GM18505 (cell line): ENCODE results near the gene IFNL3.
"Not testable (repeated sequence)": the region's sequence is repeated elsewhere in the genome, so short reads cannot be mapped to it uniquely, and the experiment has no call there.

Experiments
- ATAC-seq: cut with Tn5 transposase; IDR thresholded peaks from one replicate; pipeline ENCODE4 v1.9.1; 2021; ENCODE audit not compliant: unreplicated experiment
- POLR2A ChIP-seq: IDR thresholded peaks from 4 replicates; pipeline ENCODE4 v1.6.1; 2011; ENCODE audit warnings: borderline replicate concordance; ENCODE audit not compliant: insufficient read depth, insufficient read length; ENCODE audit errors: extremely low read depth

IFNL3 gene

DNA sequence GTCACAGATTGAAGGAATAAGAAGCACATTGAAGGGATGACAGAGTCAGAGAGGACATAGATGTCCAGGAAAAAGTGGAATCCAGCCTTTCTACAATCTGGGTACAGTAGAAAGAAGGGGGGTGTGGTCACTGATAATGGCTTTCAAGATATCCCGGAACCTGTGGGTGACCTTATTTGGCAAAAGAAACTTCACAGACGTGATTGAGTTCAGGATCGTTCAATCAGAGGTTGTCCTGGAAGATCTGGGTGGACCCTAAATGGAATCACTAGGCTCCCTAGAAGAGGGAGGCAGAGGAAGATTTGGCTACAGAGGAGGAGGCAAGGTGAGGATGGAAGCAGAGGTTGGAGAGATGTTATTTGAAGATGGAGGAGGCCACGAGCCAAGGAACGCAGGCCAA is 27.7 kb downstream of the IFNL3 start:
- ATAC-seq, result no peak
- no peak for TF ChIP-seq POLR2A

DNA sequence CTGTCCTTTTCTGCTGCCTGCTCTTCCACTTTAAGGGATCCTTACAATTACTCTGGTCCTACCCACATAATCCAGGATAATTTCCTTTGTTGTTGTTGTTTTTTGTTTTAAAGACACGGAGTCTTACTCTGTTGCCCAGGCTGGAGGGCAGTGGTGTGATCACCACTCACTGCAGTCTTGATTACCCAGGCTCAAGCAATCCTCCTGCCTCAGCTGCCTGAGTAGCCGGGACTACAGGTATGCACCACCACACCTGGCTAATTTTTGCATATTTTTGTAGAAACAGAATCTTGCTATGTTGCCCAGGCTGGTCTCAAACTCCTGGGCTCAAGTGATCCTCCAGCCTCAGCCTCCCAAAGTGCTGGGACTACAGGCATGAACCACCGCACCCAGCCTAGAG is 29.5 kb downstream of the IFNL3 start:
- ATAC-seq, result not testable (repeated sequence)

DNA sequence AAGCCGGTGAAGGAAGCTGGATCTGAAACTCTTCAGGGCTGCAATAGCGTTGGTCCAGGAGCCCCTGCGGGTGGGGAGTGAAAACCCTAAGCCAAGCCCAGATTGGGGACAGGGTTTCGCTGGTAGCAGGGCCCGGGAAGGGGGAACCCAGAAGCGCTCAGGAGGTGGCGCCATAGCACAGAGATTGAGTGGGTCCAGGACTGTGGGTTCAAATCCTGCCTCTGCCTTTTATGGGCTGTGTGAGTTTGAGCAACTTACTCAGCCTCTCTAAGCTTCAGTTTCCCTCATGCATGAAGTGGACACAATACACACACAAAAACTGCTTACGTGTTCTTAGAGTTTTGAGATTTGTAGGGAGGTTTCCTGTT is 32.4 kb downstream of the IFNL3 start:
- TF ChIP-seq POLR2A, result no peak
- no peak for ATAC-seq

DNA sequence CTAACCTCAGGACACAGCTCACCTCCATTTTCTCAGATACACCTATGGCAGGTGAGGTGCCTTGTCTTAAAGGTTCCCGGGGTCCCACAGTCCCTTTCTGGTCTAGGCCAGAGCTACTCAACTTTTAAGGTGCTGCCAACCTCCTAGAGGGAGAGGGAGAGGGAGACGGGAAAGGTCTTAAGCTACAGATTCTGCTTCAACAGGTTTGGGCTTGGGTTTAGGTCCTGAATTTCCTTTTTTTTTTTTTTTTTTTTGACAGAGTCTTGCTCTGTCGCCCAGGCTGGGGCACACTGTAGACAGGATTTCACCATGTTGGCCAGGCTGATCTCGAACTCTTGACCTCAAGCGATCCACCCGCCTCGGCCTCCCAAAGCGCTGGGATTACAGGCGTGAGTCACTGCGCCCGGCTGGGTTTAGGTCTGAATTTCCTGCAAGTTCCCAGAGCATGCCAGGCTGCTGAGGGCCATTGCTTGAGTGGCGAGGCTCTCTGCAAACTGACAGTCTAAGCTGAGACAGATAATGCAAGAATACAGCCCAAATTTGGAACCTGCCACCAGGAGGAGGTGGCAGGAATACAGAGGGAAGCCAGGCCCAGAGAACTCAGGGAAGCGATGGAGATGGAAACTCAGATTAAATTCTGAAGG is 33.0 kb downstream of the IFNL3 start:
- ATAC-seq, result no peak
- no peak for TF ChIP-seq POLR2A

DNA sequence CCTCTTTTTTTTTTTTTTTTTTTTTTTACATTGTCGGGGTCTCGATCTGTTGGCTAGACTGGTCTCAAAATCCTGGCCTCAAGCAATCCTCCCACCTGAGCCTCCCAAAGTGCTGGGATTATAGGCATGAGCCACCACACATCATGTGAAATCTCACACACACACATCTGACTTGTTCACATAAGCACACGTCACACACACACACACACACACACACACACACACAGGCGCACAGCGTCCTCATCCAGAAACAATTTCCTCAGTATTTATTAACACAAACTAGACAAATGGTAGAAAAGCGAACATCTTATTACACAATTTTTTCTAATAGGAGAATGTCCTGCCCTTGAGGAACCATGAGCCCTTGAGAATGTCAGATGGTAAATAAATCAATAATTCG is 35.6 kb downstream of the IFNL3 start:
- TF ChIP-seq POLR2A, result no peak
- no peak for ATAC-seq

DNA sequence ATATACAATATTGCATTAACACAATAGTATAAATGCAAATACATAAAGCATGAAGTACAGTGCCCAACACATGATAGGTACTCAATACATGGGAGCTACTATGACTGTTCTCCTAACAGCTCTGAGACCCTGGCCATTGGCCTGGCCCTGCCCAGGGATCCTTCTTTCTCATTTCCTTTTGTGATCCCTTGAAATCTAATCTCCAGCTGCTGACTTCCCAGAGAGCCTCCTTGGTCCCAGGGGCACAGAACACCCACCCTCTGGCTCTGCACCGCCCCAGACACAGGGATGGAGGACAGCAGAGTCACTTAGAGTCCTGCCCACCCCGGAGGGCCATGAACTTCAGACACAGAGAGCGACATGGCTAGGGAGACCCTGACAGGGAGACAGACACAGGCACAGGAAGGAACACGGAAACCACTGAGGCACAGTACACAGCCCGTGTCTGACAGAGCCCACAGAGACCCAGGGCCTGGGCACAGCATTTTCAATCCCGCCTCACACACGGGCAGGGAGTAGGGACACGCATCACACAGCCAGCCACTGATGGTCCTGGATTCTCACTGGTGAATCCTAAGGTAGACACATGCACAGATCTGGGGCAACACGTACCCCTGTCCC is 36.5 kb downstream of the IFNL3 start:
- TF ChIP-seq POLR2A, result no peak
- ATAC-seq, result no peak

DNA sequence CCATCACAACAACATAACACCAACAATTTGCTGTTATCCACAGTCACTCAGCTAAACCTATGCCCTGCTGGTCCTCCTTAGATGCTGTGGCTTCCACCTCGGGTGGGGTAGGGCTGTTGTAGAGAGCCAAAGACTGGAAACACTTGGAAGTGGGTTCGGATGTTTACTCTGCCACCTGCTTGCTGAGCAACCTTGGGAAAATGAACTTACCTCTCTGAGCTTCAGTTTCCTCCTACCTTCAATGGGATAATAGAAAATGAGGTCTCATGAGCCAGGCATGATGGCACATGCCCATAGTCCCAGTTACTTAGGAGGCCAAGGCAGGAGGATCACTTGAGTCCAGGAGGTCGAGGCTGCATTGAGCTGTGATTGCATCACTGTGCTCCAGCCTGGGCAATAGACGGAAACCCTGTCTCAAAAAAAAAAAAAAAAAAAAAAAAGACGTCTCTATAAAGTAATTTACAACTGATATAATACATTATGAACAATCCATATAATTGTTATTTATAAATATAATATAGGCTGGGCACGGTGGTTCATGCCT is 37.4 kb downstream of the IFNL3 start:
- TF ChIP-seq POLR2A, result no peak
- ATAC-seq, result no peak

DNA sequence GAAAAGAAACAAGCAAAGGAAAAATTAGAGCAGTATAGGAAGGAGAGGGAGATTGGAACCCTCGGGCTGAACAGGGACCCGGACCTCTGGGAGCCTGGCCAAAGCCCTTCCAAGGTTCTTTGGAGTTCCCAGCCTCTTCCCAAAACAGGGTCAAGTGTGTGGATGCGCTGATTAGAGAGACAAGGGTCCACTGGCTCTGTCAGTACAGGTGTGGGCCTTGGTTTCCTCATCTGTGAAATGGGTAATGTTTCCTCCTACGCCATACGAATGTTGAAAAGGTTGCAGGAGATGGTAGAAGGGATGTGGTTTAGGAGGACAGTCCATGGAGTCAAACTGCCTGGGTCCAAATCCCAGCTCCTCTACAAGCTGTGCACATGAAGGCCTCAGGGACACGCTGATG is 38.7 kb downstream of the IFNL3 start:
- ATAC-seq, result no peak
- no peak for TF ChIP-seq POLR2A

DNA sequence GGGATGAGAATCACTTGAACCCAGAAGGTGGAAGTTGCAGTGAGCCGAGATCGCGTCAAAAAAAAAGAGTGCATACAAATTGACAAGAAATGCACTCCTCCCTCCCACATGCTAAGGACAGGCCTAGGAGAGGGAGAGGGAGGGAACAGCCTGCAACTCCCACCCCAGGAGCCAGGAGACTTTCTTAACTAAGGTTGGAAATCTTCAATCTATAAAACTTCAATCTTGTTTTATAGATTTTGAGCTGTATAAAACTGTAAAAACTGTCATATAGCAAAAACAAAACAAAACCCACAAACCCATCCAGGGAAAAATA is 39.4 kb downstream of the IFNL3 start:
- no peak for TF ChIP-seq POLR2A
- no peak for ATAC-seq

DNA sequence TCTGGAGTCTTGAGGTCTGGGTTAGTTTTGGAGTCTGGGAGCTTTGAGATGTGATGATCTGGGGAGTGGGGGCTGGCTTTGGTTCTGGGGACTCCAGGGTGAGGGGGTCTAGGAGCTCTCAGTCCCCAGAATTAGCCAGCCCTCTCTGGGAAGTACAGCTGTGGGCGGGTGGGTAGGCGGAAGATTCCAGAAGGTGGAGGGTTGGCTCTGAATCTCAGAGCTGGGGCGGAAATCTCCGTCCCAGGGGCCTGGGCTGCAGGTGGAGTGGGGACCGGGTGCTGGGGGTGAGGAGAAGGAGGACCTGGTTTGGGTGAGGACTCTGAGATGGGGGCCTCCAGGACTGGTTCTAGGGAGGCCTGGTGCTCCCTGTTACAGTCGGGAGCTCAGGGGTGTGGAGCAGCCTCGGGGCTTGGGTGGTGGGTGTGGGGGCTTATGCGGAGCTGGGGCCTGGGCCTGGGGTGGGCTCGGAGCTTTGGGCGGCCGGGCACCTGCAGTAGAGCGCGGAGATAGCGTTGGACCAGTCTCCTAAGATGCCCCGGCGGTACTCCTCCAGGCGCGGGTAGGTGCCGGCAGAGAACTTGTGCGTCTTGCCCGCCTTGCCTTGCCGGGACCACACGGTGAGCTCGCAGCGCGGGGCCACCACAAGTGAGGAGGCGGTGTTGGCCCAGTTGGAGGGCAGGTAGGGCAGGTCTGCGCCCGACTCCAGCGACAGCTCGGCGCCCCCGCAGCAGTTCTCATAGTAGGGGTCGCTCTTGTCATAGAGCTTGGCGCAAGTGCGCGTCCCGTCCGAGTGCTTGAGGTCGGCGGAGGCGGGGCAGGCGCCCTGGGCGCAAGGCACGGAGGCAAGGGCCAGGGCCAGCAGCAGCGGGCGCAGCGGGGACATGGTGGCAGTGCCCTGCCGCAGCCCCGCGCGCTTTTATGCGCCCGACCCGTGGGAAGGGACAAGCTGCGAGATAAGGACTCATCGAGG is 41.1 kb downstream of the IFNL3 start, which contains the start of gene SYCN:
SYCN (minus strand) TSS at position 892 of the 970 bp plus-strand sequence; CDS start at position 883, 9 bp downstream.
- TF ChIP-seq POLR2A, result no peak
- ATAC-seq, result no peak

DNA sequence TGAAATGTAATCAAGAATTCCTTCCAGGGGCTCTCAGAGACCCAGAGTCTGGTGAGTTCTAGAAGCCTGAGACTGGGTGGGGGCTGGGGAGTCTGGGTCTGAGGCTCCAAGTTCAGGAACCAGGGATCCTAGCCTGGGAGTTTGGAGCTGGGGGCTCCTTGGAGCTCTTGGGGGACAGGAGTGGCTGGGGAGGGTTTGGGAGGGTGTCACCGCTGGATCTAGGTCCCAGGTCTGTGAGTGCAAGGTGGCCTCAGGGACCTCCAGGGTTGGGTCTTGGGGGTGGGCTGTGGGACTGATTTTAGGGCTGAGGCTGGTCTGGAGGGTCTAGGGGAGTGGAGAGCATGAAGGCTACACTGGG is 41.8 kb downstream of the IFNL3 start:
- no peak for ATAC-seq
- no peak for TF ChIP-seq POLR2A

DNA sequence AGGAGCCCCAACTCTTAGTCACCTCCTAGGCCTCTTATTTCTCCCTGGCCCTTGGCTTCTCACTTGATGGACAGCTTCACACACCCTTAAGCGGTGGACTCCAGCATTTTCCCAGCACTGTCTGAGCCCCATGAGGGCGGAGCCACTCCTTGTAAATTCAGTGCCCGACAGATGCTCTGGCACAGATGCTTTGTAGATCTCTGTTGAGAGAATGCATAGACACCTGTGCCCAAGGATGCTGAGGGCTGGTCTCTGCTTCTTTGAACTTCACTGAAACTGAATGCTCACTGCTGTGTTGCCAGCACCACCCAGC is 44.0 kb downstream of the IFNL3 start:
- TF ChIP-seq POLR2A, result no peak

DNA sequence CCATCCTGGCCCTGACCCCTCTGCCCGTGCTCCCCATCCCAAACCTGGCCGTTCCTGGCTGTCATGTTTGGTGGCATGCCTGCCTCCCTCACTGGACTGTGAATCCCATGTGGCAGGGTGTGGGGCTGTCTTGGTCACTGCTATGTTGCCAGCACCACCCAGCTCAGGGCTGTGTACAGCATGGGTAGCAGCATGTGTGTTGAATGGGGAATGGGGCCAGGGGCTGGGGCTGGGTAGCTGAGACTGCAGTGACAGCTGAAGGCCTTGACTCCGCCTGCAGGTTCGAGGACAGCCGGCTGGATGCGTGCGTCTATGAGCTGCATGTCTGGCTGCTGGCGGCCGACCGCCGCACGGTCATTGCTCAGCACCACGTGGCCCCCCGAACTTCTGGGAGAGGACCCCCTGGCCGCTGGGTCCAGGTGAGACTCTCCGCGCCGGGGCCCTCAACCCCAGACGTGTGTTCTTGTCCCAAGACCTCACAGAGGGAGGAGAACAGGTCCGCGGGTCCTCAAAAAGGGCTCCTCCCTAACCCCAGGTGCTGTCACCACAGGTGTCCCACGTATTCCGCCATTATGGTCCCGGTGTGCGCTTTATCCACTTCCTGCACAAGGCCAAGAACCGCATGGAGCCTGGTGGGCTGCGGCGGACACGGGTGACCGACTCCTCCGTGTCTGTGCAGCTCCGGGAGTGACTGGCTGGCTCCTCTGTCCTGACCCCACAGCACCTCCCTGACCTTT is 44.6 kb downstream of the IFNL3 start:
- ATAC-seq, result no peak
- TF ChIP-seq POLR2A, result no peak

More for the DNA sequence above, 44.0 kb downstream of the IFNL3 start:
- ATAC-seq, result no peak

DNA sequence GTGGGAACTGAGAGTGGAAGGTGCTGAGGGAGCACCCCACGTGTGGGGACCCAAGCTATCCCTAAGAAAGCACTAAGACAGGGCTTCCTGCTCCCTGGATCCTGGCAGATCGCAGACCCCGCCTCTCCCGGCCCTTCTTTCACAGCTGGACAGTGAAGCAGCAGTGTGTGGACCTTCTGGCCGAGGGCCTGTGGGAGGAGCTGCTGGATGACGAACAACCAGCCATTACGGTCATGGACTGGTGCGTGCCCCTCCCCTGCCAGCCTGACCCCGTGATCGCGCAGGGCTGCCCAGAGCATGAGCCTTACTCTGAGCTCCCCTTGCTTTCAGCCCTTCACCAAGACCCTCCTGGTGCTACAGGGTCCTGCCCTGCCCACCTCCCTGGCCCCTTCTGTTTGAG is 45.8 kb downstream of the IFNL3 start:
- TF ChIP-seq POLR2A, result no peak
- no peak for ATAC-seq

DNA sequence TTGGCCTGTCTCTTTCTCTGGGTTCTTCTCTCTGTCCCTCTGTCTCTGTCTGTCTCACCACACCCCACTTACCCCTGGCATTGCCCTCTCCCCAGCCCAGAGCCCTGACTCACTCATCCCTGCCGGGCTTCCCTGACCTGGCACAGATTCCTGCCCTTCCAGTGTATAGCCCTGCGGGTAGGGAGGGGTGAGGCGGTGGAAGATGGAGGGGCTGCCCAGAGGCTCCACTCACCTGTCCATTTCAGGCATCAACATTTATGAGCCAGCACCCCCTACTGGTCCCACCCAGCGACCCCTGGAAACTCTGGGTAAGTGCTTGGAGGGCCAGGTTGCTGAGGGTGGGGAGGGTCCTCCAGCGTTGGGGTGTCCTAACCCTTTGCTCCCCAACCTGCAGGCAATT is 47.0 kb downstream of the IFNL3 start:
- TF ChIP-seq POLR2A, result no peak
- ATAC-seq, result no peak
